NCI-H2171 treated with DMSO at 0.1 percent for 48 hours (cell line): ENCODE results near the gene HDAC10.
A peak's percentile ranks its signal among the peaks of the same experiment; 100 is the strongest.

Experiments used
- DNase-seq: peaks from one replicate; lab custom pipeline; 2025; lab: John Stamatoyannopoulos, UW

HDAC10 gene

GRCh38 chr22:50250555-50251476, at the start of gene HDAC10:
Gene HDAC10 (minus strand): TSS chr22:50251265. CDS start chr22:50251032, 233 bp downstream.
- DNase-seq: peak; percentile 75

GRCh38 chr22:50300620-50301257, 49.7 kb upstream of the HDAC10 start:
- DNase-seq: no peak

GRCh38 chr22:50299785-50300619, 48.9 kb upstream of the HDAC10 start:
- no peak for DNase-seq

- DNase-seq: no peak
These were observed 48.1 kb upstream of the HDAC10 start for GRCh38 chr22:50298937-50299784.

GRCh38 chr22:50298266-50298637, 47.2 kb upstream of the HDAC10 start:
- no peak for DNase-seq

GRCh38 chr22:50297510-50298265, 46.6 kb upstream of the HDAC10 start:
- DNase-seq: no peak

GRCh38 chr22:50296658-50297490, 45.8 kb upstream of the HDAC10 start:
- no peak for DNase-seq

GRCh38 chr22:50294319-50294656, 43.2 kb upstream of the HDAC10 start:
- DNase-seq: no peak

- DNase-seq: no peak
These were observed 42.6 kb upstream of the HDAC10 start for GRCh38 chr22:50293441-50294318.

- DNase-seq: no peak
These were observed 41.8 kb upstream of the HDAC10 start for GRCh38 chr22:50292643-50293440.

GRCh38 chr22:50289942-50290630, 39.0 kb upstream of the HDAC10 start:
- no peak for DNase-seq

- DNase-seq: no peak
These were observed 38.3 kb upstream of the HDAC10 start for GRCh38 chr22:50289151-50289941.

- no peak for DNase-seq
These were observed 36.7 kb upstream of the HDAC10 start for GRCh38 chr22:50287731-50288130.

GRCh38 chr22:50286701-50287318, 35.7 kb upstream of the HDAC10 start:
- DNase-seq: no peak

- DNase-seq: no peak
These were observed 35.2 kb upstream of the HDAC10 start for GRCh38 chr22:50286275-50286674.

- no peak for DNase-seq
These were observed 34.6 kb upstream of the HDAC10 start for GRCh38 chr22:50285568-50286229.
